Activated CD4-positive, alpha-beta memory T cell treated with anti-CD3 and anti-CD28 coated beads, Interleukin-2, amount 10 ng/mL, durations not matched to agents 7 days and 5 days (primary cell): ENCODE results near the gene PCSK6. TPM values are rescaled to one million over a fixed set of nuclear protein-coding genes. Genes with fewer than 3 reads are reported as not detected.

Experiments used
- CTCF ChIA-PET: fragments of 350-600 bp; sonication (Branson Sonifier 250); formaldehyde crosslinking; loops from one replicate; lab custom pipeline; 2021; ENCODE audit warnings: antibody characterized with exemption, inconsistent platforms; lab: Charles Lee
- POLR2A ChIA-PET: fragments of 350-600 bp; sonication (Branson Sonifier 250); formaldehyde crosslinking; loops from one replicate; lab custom pipeline; 2021; ENCODE audit warnings: antibody characterized with exemption; lab: Charles Lee
- DNase-seq: peaks from one replicate; pipeline ENCODE4 v3.0.0-alpha.2; 2020
- H3K27ac Mint-ChIP-seq: one replicate; pipeline ENCODE4 v1.8.0; 2021; ENCODE audit warnings: mild to moderate bottlenecking, mixed read lengths
- H3K27me3 Mint-ChIP-seq: one replicate; pipeline ENCODE4 v1.8.0; 2021; ENCODE audit warnings: mixed read lengths
- H3K36me3 Mint-ChIP-seq: one replicate; pipeline ENCODE4 v1.8.0; 2021; ENCODE audit warnings: low read depth, mixed read lengths
- H3K4me1 Mint-ChIP-seq: one replicate; pipeline ENCODE4 v1.8.0; 2021; ENCODE audit warnings: mixed read lengths
- H3K4me3 Mint-ChIP-seq: one replicate; pipeline ENCODE4 v1.8.0; 2021; ENCODE audit warnings: mild to moderate bottlenecking, mixed read lengths
- H3K9me3 Mint-ChIP-seq: one replicate; pipeline ENCODE4 v1.8.0; 2021; ENCODE audit warnings: mixed read lengths
- total RNA-seq, 2 experiments: library from RNA; stranded (reverse); gene quantifications; one replicate each; pipeline ENCODE4 v1.2.3, GENCODE V29; 2021

The PCSK6 gene
- total RNA-seq, 2 experiments from 2014 or later: 0.53 to 0.58 TPM

DNA sequence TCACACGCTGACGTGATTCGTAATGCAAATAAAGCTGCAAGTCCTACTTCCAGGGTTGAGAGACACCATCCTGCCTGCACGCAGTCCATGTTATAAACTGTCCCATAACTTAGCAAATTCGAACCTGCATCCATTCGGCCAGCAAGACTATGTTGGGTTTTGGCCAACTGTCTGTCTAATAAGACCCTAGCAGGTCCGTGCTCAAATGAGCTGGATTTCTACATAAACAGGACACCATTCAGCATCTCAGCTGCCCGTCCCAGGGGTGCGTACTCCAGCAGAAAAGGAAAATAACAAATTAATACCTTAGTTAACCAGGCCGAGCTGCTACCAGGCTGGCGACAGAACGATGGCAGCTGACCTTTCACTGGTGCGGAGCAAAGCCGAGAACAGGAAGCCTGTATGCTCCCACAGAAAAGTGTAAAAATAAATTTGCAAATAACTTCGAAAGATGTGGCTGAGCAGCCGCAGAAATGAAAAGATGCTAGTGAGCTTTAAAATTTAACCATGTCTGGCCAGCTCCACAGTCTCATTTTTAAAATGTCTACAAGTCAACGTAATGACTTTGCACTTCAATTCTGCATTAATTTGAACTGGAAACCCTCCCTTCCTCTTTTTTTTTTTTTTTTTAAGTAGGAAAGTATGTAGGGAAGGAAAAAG lies 97.4 kb downstream of the PCSK6 start:
- no peaks in the 10 kb centered on the region for H3K9me3 Mint-ChIP-seq
- CTCF ChIA-PET: interaction anchor here (0.6 kb wide), 1 partner anchor 21 kb away, joined by 3 read pairs; no protein-coding TSS in a partner anchor
- POLR2A ChIA-PET: no interaction called here
- H3K4me3 Mint-ChIP-seq: no peak overlapping the region
- DNase-seq: no peak
- peaks cover 7% of the 10 kb centered on the region for H3K27me3 Mint-ChIP-seq
- no peaks in the 10 kb centered on the region for H3K36me3 Mint-ChIP-seq
- H3K4me1 Mint-ChIP-seq: no peaks in the 10 kb centered on the region
- H3K27ac Mint-ChIP-seq: no peak overlapping the region

DNA sequence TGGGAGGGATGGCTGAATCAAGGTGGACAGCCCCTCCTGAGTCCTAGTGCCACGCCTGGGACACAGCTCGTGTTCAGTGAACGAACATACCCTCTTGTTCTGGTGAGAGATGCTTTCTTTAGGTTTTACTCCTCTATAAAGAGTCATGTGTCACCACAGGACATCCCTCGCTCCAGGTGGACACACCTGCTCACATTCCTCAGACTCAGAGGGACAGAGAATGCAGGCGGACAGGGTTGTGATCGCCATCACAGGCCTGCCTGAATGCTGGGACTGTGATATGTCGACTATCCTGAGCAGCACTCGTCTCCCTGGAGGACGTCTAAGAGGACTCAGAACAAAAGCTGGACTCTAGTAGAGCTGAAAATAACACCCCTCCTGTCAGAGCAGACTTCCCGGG lies 98.1 kb downstream of the PCSK6 start:
- no peaks in the 10 kb centered on the region for H3K9me3 Mint-ChIP-seq
- CTCF ChIA-PET: no interaction called here
- POLR2A ChIA-PET: no interaction called here
- H3K27ac Mint-ChIP-seq: no peak overlapping the region
- H3K4me1 Mint-ChIP-seq: no peaks in the 10 kb centered on the region
- no peaks in the 10 kb centered on the region for H3K36me3 Mint-ChIP-seq
- no peak for DNase-seq
- no peak overlapping the region for H3K4me3 Mint-ChIP-seq
- peaks cover 6% of the 10 kb centered on the region for H3K27me3 Mint-ChIP-seq

DNA sequence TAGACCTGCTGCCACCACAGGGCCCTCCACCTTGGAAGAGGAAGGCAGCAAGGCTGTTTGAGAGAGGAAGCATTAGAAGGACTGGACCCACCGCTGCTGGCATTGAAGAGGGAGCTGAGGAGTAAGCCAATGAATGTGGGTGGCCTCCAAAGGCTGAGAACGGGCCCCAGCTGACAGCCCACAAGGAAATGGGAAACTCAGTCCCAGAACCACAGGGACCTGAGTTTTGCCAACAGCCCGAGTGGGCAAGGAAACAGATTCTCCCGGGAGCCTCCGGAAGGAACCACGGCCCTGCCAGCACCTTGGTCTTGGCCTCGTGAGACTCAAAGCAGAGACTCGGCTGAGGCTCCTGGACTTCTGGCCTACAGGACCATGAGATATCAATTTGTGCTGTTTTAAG lies 99.0 kb downstream of the PCSK6 start:
- DNase-seq: no peak
- no peaks in the 10 kb centered on the region for H3K9me3 Mint-ChIP-seq
- CTCF ChIA-PET: no interaction called here
- POLR2A ChIA-PET: no interaction called here
- H3K27me3 Mint-ChIP-seq: peaks cover 6% of the 10 kb centered on the region
- H3K4me3 Mint-ChIP-seq: no peak overlapping the region
- H3K36me3 Mint-ChIP-seq: no peaks in the 10 kb centered on the region
- H3K27ac Mint-ChIP-seq: no peak overlapping the region
- no peaks in the 10 kb centered on the region for H3K4me1 Mint-ChIP-seq

DNA sequence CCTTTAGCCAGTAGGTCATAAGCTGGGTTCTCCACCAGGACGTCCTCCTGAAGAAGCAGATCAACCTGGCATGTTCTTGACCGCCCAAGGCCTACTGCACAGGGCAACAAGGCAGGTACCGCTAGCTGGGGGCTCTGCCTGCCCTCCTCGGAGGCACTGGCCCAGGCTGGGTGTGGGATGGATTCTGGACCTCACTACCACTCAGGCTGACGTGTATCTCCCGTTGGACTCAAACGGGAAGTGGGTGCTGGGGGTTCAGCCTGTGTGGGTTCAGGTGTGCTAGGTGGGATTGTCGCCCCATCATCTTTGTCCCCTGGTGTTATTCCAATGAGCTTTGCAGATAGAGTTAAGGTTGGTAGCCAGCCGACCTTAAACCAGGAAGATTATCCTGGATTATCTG lies 99.4 kb downstream of the PCSK6 start:
- Mint-ChIP-seq H3K27me3 (peaks cover 6% of the 10 kb centered on the region), H3K27ac (no peak overlapping the region), H3K4me3 (no peak overlapping the region), H3K36me3 (no peaks in the 10 kb centered on the region), H3K9me3 (no peaks in the 10 kb centered on the region), H3K4me1 (no peaks in the 10 kb centered on the region)
- ChIA-PET POLR2A (no interaction called here), CTCF (no interaction called here)
- DNase-seq: no peak

DNA sequence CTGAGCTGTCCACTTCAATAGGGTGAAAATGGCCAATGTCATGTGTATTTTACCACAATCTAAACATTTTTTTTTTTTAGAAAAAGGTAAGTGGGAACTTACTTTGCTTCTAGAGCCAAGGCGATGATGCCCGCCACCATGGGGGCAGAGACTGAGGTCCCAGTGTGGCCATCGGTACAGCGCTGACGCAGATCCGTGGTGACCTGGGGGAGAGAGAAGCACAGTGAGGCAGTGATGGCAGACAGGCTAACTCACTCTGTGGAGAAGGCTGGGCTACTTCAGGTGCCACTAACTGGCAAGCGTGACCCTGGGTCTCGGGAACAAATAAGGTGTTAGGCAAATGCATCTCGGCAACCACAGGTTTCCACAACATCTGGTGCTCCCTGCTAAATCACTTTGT lies 100.1 kb downstream of the PCSK6 start:
- ChIA-PET CTCF (no interaction called here), POLR2A (no interaction called here)
- H3K4me1 Mint-ChIP-seq: no peaks in the 10 kb centered on the region
- H3K4me3 Mint-ChIP-seq: no peak overlapping the region
- peaks cover 5% of the 10 kb centered on the region for H3K27me3 Mint-ChIP-seq
- DNase-seq: no peak
- no peaks in the 10 kb centered on the region for H3K9me3 Mint-ChIP-seq
- no peak overlapping the region for H3K27ac Mint-ChIP-seq
- H3K36me3 Mint-ChIP-seq: no peaks in the 10 kb centered on the region

GRCh38 chr15:101388046-101388445 lies 101.5 kb downstream of the PCSK6 start:
- H3K4me3 Mint-ChIP-seq: no peak overlapping the region
- H3K27ac Mint-ChIP-seq: no peak overlapping the region
- H3K36me3 Mint-ChIP-seq: no peaks in the 10 kb centered on the region
- no peaks in the 10 kb centered on the region for H3K9me3 Mint-ChIP-seq
- DNase-seq: no peak
- ChIA-PET CTCF (no interaction called here), POLR2A (no interaction called here)
- no peaks in the 10 kb centered on the region for H3K4me1 Mint-ChIP-seq
- H3K27me3 Mint-ChIP-seq: no peaks in the 10 kb centered on the region

GRCh38 chr15:101387574-101387973 lies 101.9 kb downstream of the PCSK6 start:
- CTCF ChIA-PET: no interaction called here
- POLR2A ChIA-PET: no interaction called here
- no peaks in the 10 kb centered on the region for H3K9me3 Mint-ChIP-seq
- no peaks in the 10 kb centered on the region for H3K27me3 Mint-ChIP-seq
- no peaks in the 10 kb centered on the region for H3K36me3 Mint-ChIP-seq
- no peaks in the 10 kb centered on the region for H3K4me1 Mint-ChIP-seq
- H3K4me3 Mint-ChIP-seq: no peak overlapping the region
- no peak overlapping the region for H3K27ac Mint-ChIP-seq
- DNase-seq: no peak

DNA sequence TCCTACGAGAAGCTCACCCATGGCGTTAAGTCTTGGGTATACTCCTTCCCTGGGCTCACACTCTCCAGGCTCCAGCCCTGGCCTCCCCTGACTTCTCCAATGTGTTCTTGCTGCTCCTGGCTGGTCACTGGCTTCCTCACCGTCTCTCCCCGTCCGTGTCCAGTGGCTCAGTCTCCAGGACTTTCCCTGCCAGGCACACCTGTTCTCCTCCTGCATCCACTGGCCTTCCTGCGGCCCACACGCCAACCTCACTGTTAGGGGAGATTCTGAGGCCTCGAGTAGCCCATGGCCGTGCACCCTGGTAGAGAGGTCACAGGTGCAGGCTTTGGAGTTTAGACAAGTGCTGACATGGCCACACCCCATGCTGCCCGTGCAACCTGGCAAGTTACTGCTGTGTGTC lies 102.5 kb downstream of the PCSK6 start:
- Mint-ChIP-seq H3K4me1 (no peaks in the 10 kb centered on the region), H3K9me3 (no peaks in the 10 kb centered on the region)

DNA sequence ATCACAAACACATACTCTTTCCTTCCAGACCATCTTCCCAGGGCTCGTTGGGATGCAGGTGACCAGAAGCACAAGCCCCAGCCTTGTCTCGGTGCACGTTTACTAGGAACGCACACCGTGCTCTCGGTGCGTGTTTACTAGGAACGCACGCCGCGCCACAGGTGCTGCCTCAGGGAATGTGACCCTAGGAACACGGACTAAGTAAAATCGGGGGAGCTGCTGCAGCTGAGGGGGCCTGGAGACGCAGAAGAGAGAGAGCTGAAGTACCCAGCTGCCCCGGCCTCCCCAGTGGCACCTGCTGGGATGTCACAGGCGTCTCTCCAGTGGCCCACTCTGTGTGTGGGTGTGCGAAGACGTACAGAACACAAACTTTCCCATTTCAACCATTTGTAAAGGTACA lies 103.5 kb downstream of the PCSK6 start:
- DNase-seq: no peak
- Mint-ChIP-seq H3K9me3 (no peaks in the 10 kb centered on the region), H3K27me3 (no peaks in the 10 kb centered on the region), H3K27ac (no peak overlapping the region), H3K36me3 (no peaks in the 10 kb centered on the region), H3K4me1 (no peaks in the 10 kb centered on the region), H3K4me3 (no peak overlapping the region)
- POLR2A ChIA-PET: no interaction called here
- CTCF ChIA-PET: no interaction called here

More for the DNA sequence above, 102.5 kb downstream of the PCSK6 start:
- ChIA-PET POLR2A (no interaction called here), CTCF (no interaction called here)
- no peaks in the 10 kb centered on the region for H3K27me3 Mint-ChIP-seq
- H3K36me3 Mint-ChIP-seq: no peaks in the 10 kb centered on the region
- no peak for DNase-seq
- no peak overlapping the region for H3K4me3 Mint-ChIP-seq
- H3K27ac Mint-ChIP-seq: no peak overlapping the region

DNA sequence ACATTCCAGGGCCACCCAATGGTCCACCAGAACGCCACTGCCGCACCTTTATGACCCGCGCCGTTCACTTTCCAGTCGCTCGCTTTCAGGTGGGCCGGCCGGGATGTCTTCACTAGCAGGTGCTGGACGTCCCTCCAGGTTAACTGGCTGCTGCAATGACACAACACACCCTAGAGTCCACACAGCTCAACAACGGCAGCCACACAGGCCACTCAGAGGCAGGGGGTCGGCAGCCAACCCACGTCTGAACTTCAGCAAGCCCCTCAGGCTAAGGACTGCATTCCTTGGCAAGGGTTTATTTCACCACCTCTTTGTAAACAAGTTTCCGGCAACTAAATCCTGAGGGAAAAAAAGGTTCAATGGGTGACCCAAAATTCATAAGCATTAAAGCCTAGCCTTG lies 105.2 kb downstream of the PCSK6 start:
- ChIA-PET CTCF (no interaction called here), POLR2A (no interaction called here)
- Mint-ChIP-seq H3K4me3 (no peak overlapping the region), H3K9me3 (no peaks in the 10 kb centered on the region), H3K4me1 (no peaks in the 10 kb centered on the region), H3K27me3 (peaks cover 1% of the 10 kb centered on the region), H3K36me3 (no peaks in the 10 kb centered on the region), H3K27ac (no peak overlapping the region)
- no peak for DNase-seq

DNA sequence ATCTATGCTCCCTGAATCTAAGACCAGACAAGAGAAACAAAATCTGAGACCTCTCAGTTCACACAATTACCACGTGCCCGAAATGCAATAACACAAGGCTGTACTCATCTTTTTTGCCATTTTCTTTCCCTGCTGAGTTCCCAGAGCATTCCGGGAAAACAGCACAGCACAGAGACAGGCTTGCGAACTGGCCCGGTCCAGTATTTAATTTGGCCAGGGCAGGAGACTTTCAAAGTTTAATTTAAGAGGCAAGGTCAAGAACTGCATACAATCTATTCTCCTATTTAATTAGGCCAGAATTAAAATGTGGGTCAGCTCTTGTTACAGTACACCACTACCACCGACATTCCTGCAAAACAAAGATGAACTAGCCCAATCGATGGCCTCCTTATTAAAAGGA lies 107.0 kb downstream of the PCSK6 start:
- Mint-ChIP-seq H3K9me3 (no peaks in the 10 kb centered on the region), H3K36me3 (no peaks in the 10 kb centered on the region), H3K4me1 (no peaks in the 10 kb centered on the region), H3K27me3 (peaks cover 1% of the 10 kb centered on the region), H3K27ac (no peak overlapping the region), H3K4me3 (no peak overlapping the region)
- POLR2A ChIA-PET: no interaction called here
- CTCF ChIA-PET: no interaction called here
- DNase-seq: no peak

DNA sequence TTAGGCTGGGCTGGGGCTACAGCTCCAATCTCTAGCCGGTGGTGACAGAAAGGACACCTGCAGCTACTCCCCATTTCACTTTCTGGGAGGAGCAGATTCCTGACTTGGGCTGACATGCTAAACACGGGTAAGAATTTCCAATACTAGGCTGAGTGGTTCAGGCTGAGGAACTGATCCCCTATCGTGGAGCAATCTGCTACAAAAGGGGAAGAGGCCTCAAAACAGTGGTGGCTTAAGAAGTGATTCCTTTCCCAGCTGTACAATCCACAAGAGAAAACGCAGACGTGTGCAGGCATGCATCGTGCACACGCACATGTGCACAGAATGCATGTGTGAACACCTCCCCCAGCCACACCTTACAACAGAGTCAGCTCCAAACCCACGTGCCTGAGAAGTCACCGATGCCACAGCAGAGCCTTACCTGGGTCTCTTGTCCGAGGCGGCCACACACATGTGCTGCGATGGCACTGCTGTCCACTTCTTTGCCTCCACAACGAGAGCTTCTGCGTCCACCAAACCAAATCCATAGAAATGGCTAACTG lies 107.8 kb downstream of the PCSK6 start:
- DNase-seq: no peak
- no peaks in the 10 kb centered on the region for H3K4me1 Mint-ChIP-seq
- CTCF ChIA-PET: no interaction called here
- no peaks in the 10 kb centered on the region for H3K9me3 Mint-ChIP-seq
- H3K36me3 Mint-ChIP-seq: no peaks in the 10 kb centered on the region
- no peak overlapping the region for H3K27ac Mint-ChIP-seq
- POLR2A ChIA-PET: no interaction called here
- no peak overlapping the region for H3K4me3 Mint-ChIP-seq
- H3K27me3 Mint-ChIP-seq: peaks cover 1% of the 10 kb centered on the region

- CTCF ChIA-PET: no interaction called here
Measured at GRCh38 chr15:101380146-101380545, 109.4 kb downstream of the PCSK6 start.

DNA sequence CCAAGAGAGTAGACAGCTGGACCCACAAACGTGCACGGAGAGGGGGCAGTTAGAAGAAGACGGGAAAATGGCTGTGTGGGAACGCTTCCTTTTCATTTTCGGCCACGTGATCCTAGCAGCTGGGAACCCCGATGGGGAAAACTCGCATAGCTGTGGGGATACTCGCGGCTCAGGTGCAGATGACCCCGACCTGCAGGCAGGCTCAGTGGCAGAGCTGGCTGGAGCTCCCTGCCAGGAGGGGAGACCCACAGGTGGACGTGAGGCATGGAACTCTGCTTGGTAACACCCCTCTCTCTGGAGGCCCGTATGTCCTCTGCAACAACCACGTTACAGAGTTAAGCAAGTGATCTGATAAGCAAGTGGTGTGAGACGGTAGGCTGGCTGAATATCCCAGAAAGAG lies 109.9 kb downstream of the PCSK6 start:
- Mint-ChIP-seq H3K4me3 (no peak overlapping the region), H3K27ac (no peak overlapping the region), H3K27me3 (peaks cover 1% of the 10 kb centered on the region), H3K4me1 (no peaks in the 10 kb centered on the region), H3K36me3 (no peaks in the 10 kb centered on the region), H3K9me3 (no peaks in the 10 kb centered on the region)
- CTCF ChIA-PET: no interaction called here
- DNase-seq: no peak
- POLR2A ChIA-PET: no interaction called here

More at GRCh38 chr15:101380146-101380545, 109.4 kb downstream of the PCSK6 start:
- no peaks in the 10 kb centered on the region for H3K4me1 Mint-ChIP-seq
- H3K27me3 Mint-ChIP-seq: peaks cover 1% of the 10 kb centered on the region
- no peaks in the 10 kb centered on the region for H3K9me3 Mint-ChIP-seq
- POLR2A ChIA-PET: no interaction called here
- no peak for DNase-seq
- H3K36me3 Mint-ChIP-seq: no peaks in the 10 kb centered on the region
- H3K27ac Mint-ChIP-seq: no peak overlapping the region
- no peak overlapping the region for H3K4me3 Mint-ChIP-seq
